Coronary artery (tissue), 2 donors: ENCODE results near the gene SEMA7A.
A peak's percentile ranks its signal among the peaks of the same experiment; 100 is the strongest.
"Not testable (repeated sequence)": the region's sequence is repeated elsewhere in the genome, so short reads cannot be mapped to it uniquely, and the experiment has no call there.

Experiments used
- DNase-seq: peaks from one replicate; pipeline ENCODE4 v3.0.0-alpha.2; 2017; ENCODE audit warnings: low spot score
- H3K27ac ChIP-seq, 2 donors: fragments of 200-600 bp; sonication (generic); one replicate each; pipeline ENCODE4 v1.5.1; 2016 to 2019
- H3K4me3 ChIP-seq: fragments of 200-600 bp; sonication (generic); 2 replicates; pipeline ENCODE4 v1.5.1; 2016; ENCODE audit warnings: mild to moderate bottlenecking, moderate library complexity
- CTCF ChIP-seq: fragments of 200-600 bp; sonication (generic); IDR thresholded peaks from one replicate; pipeline ENCODE4 v1.5.1; 2019; ENCODE audit warnings: antibody characterized with exemption

Gene SEMA7A, protein sequence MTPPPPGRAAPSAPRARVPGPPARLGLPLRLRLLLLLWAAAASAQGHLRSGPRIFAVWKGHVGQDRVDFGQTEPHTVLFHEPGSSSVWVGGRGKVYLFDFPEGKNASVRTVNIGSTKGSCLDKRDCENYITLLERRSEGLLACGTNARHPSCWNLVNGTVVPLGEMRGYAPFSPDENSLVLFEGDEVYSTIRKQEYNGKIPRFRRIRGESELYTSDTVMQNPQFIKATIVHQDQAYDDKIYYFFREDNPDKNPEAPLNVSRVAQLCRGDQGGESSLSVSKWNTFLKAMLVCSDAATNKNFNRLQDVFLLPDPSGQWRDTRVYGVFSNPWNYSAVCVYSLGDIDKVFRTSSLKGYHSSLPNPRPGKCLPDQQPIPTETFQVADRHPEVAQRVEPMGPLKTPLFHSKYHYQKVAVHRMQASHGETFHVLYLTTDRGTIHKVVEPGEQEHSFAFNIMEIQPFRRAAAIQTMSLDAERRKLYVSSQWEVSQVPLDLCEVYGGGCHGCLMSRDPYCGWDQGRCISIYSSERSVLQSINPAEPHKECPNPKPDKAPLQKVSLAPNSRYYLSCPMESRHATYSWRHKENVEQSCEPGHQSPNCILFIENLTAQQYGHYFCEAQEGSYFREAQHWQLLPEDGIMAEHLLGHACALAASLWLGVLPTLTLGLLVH

DNA sequence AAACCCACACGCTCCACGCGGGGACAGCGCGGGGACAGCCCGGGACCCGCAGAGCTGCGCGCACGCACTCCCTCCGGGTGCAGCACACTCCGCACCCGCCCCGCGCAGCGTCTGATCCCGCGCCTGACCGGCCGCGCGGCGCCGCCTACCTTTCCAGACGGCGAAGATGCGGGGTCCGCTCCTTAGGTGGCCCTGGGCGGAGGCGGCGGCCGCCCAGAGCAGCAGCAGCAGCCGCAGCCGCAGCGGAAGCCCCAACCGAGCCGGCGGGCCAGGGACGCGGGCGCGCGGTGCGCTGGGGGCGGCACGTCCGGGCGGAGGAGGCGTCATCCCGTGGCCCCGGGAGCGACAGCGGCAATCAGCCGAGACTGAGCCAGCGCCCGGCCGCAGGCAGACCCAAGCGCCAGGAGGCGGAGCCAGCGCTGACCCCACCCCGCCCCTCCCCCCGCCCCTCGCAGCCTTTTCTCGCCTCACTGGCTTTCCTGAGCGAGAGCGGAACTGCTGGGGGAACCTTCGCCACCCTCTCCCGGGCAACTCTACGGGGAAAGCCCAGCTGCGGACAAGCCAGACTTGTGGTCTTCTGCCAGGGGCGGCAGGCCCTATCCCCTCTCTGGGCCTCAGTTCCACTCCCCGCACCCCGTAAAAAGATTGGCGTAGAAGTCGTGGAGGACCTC, at the start of gene SEMA7A:
Gene SEMA7A (minus strand): TSS at position 367 of the 671 bp plus-strand sequence. CDS start 40 bp downstream, at position 327.
- H3K27ac ChIP-seq = peak within 1 kb of the TSS in 1 of 2 donors; percentile 71
- no peak for TF ChIP-seq CTCF
- DNase-seq = peak; percentile 88
- peak within 1 kb of the TSS; percentile 97 for H3K4me3 ChIP-seq

GRCh38 chr15:74482661-74483060, 48.9 kb upstream of the SEMA7A start:
- DNase-seq = no peak
- Histone ChIP-seq H3K27ac (no peak overlapping the region), H3K4me3 (no peak overlapping the region)
- TF ChIP-seq CTCF = no peak

DNA sequence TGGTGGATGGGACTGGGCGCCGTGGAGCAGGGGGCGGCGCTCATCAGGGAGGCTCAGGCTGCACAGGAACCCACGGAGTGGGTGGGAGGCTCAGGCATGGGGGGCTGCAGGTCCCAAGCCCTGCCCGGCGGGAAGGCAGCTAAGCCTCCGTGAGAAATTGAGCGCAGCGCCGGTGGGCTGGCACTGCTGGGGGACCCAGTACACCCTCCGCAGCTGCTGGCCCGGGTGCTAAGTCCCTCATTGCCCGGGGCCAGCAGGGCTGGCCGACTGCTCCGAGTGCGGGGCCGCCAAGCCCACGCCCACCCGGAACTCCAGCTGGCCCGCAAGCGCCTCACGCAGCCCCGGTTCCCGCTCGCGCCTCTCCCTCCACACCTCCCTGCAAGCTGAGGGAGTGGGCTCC, 46.6 kb upstream of the SEMA7A start:
- H3K4me3 ChIP-seq, H3K27ac ChIP-seq: not testable (repeated sequence)
- peak; percentile 8 for DNase-seq

DNA sequence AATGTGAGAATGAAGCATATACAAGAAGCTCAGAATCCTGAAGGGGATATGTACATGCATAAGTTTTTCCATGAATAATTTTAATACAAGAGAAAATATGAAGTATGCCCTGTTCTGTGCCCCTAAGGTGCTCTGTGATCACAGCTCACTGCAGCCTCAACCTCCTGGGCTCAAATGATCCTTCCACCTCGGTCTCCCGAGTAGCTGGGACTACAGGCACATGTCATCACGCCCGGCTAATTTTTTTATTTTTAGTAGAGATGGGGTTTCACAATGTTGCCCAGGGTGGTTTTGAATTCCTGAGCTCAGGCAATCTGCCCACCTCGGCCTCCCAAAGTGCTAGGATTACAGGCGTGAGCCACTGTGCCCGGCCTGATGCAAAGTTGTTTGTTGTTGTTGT, 37.9 kb upstream of the SEMA7A start:
- not testable (repeated sequence) for DNase-seq, H3K4me3 ChIP-seq, H3K27ac ChIP-seq

GRCh38 chr15:74470631-74471395, 37.1 kb upstream of the SEMA7A start:
- TF ChIP-seq CTCF = no peak
- H3K4me3 ChIP-seq = no peak overlapping the region
- DNase-seq = no peak

GRCh38 chr15:74468341-74469032, 34.7 kb upstream of the SEMA7A start:
- peak; percentile 16 for DNase-seq
- no peak for TF ChIP-seq CTCF
- Histone ChIP-seq H3K4me3 (no peak overlapping the region), H3K27ac (no peak overlapping the region)

More at GRCh38 chr15:74470631-74471395, 37.1 kb upstream of the SEMA7A start:
- H3K27ac ChIP-seq = no peak overlapping the region

GRCh38 chr15:74466570-74466969, 32.8 kb upstream of the SEMA7A start:
- Histone ChIP-seq H3K4me3 (no peak overlapping the region), H3K27ac (no peak overlapping the region)
- no peak for DNase-seq
- no peak for TF ChIP-seq CTCF
